HUES48 (cell line): Measurements from ENCODE around the gene ZNF234.
A peak's percentile ranks its signal among the peaks of the same experiment; 100 is the strongest.
"Not testable (repeated sequence)": the region's sequence is repeated elsewhere in the genome, so short reads cannot be mapped to it uniquely, and the experiment has no call there.

Experiments used
- H3K27ac ChIP-seq: one replicate; pipeline ENCODE4 v1.7.0; 2013; ENCODE audit warnings: low read depth, low read length, inconsistent platforms
- H3K27me3 ChIP-seq: 2 replicates; pipeline ENCODE4 v1.6.1; 2013; ENCODE audit warnings: mild to moderate bottlenecking, low read length; ENCODE audit not compliant: control insufficient read depth, insufficient read depth
- H3K36me3 ChIP-seq: 2 replicates; pipeline ENCODE4 v1.6.1; 2013; ENCODE audit warnings: low read length; ENCODE audit not compliant: control insufficient read depth, insufficient read depth
- H3K4me1 ChIP-seq: 2 replicates; pipeline ENCODE4 v1.6.1; 2013; ENCODE audit warnings: mild to moderate bottlenecking, low read length; ENCODE audit not compliant: control insufficient read depth, insufficient read depth
- H3K4me3 ChIP-seq: 2 replicates; pipeline ENCODE4 v1.5.1; 2013; ENCODE audit warnings: mild to moderate bottlenecking, low read depth, low read length
- H3K9ac ChIP-seq: 2 replicates; pipeline ENCODE4 v1.6.1; 2013; ENCODE audit warnings: mild to moderate bottlenecking, low read depth, low read length, moderate library complexity
- H3K9me3 ChIP-seq: 2 replicates; pipeline ENCODE4 v1.6.1; 2013; ENCODE audit warnings: low read length; ENCODE audit not compliant: control insufficient read depth, insufficient read depth

The ZNF234 gene

DNA sequence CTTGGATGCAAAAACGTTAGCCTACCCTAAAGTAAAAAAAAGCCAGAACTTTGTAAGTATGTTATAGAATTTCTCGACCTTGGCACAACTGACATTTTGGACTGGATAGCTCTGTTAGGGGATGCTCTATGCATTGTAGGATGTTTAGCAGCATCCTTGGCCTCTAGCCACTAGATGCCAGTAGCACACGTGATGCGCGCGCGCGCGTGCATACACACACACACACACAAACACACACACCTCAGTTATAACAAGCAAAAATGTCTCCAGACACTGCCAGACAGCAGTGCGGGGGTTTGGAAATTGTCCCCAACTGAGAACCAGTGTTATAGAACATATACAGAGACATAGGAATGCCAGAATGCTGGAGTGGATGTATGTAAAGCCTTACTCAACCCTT is 40.8 kb downstream of the ZNF234 start:
- Histone ChIP-seq H3K27me3 (no peaks in the 10 kb centered on the region), H3K4me3 (no peak overlapping the region), H3K36me3 (peaks cover 7% of the 10 kb centered on the region), H3K9ac (no peak overlapping the region), H3K27ac (no peak overlapping the region), H3K4me1 (no peaks in the 10 kb centered on the region), H3K9me3 (peaks cover 13% of the 10 kb centered on the region)

DNA sequence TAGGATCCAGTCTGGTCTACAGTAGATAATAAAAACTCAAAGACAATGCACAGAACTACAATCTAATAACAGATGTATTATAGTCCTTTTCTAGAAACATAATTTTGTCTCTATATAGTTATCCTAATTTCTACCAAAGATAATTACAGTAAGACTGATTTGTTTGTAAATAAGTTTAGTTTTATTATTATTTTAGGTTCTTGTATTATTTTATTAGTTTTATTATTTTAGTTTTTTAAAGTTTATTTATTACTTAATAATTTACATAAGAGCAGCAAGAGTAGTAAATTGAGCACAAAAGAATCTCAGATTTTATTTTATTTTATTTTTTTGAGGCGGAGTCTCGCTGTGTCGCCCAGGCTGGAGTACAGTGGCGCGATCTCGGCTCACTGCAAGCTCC is 48.7 kb downstream of the ZNF234 start:
- Histone ChIP-seq H3K4me1 (no peaks in the 10 kb centered on the region), H3K27ac (no peak overlapping the region), H3K9ac (no peak overlapping the region), H3K27me3 (no peaks in the 10 kb centered on the region), H3K9me3 (peaks cover 15% of the 10 kb centered on the region), H3K36me3 (no peaks in the 10 kb centered on the region), H3K4me3 (no peak overlapping the region)

DNA sequence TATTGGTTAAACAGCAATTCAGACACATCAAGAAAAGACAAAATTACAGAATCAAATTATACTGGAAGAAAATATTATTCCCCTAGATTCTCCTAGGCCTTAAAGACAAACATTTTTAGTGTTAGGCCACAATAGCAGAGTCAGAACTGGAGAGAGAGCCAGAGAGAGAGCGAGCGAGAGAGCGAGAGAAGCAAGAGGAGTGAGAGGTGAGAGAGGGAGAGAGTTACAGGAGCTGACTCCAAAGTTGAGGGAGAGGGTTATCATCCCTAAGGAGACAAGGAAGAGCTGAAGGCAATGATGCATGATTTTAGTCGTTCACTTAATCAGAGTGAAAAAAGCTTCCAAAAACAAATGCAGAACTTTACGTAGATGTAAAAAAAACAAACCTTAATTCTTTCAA is 50.8 kb downstream of the ZNF234 start:
- no peak overlapping the region for H3K4me3 ChIP-seq
- H3K4me1 ChIP-seq: no peaks in the 10 kb centered on the region
- H3K9ac ChIP-seq: no peak overlapping the region
- peaks cover 23% of the 10 kb centered on the region for H3K9me3 ChIP-seq
- H3K27me3 ChIP-seq: no peaks in the 10 kb centered on the region
- no peak overlapping the region for H3K27ac ChIP-seq
- no peaks in the 10 kb centered on the region for H3K36me3 ChIP-seq

DNA sequence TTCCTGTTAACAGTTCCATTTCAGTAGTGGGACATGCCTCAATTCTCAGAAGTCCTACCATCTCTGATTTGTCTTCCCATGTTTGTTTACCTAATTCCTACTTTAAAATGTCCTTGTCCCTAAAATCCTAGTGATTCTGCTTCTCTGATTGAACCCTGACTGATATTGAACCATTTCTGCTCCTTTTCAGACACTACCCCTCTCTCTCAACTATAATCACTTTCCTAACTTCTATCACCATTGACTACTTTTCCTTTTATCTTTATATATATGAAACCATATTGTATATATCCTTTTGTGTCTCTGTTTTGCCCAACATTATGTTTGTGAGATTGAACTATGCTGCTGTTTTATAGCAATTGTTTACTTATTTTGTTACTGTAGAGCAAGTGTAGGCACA is 55.4 kb downstream of the ZNF234 start:
- Histone ChIP-seq H3K9ac (no peak overlapping the region), H3K4me3 (no peak overlapping the region), H3K9me3 (peaks cover 22% of the 10 kb centered on the region), H3K4me1 (no peaks in the 10 kb centered on the region), H3K36me3 (no peaks in the 10 kb centered on the region), H3K27me3 (no peaks in the 10 kb centered on the region), H3K27ac (no peak overlapping the region)

DNA sequence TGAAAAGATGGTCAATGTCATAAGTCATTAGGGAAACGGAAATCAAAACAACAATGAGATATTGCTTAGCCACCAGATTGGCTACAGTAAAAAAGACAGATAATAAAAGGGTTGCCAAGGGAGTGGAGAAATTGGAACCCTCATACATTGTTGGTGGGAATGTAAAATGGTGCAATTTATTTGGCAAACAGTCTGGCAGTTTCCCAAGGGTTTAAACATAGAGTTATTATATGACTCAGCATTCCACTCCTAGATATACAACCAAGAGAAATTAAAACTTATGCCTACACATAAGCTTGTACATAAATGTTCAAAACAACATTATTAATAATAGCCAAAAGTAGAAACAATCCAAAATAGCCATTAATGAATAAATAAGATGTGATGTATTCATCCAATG is 61.1 kb downstream of the ZNF234 start:
- Histone ChIP-seq H3K9me3 (peaks cover 32% of the 10 kb centered on the region), H3K36me3 (no peaks in the 10 kb centered on the region), H3K4me3 (no peak overlapping the region), H3K27ac (no peak overlapping the region), H3K4me1 (no peaks in the 10 kb centered on the region), H3K27me3 (no peaks in the 10 kb centered on the region), H3K9ac (no peak overlapping the region)

DNA sequence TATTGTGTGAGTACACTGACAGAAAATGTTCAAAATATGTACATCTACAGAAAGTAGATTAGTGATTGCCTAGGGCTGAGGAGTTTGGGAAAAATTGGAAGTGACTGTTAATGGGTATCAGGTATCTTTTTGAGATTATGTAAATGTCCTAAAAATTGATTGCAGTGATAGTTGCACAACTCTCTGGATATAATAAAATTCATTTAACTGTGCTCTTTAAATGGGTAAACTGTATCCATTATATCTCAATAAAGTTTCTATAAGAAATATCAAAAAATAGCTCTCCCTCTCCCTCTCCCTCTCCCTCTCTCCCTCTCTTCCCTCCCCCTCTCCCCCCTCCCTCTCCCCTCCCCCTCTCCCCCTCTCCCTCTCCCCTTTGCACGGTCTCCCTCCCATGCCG is 61.6 kb downstream of the ZNF234 start:
- Histone ChIP-seq H3K27me3 (no peaks in the 10 kb centered on the region), H3K9ac (no peak overlapping the region), H3K36me3 (no peaks in the 10 kb centered on the region), H3K4me1 (no peaks in the 10 kb centered on the region), H3K9me3 (peaks cover 29% of the 10 kb centered on the region), H3K27ac (no peak overlapping the region), H3K4me3 (no peak overlapping the region)

DNA sequence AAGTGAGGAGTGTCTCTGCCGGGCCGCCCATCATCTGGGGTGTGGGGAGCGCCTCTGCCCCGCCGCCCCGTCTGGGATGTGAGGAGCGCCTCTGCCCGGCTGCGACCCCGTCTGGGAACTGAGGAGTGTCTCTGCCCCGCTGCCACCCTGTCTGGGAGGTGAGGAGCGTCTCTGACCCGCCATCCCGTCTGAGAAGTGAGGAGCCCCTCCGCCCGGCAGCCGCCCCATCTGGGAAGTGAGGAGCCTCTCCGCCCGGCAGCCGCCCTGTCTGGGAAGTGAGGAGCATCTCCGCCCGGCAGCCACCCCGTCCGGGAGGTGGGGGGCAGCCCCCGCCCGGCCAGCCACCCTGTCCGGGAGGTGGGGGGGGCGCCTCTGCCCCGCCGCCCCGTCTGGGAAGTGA is 62.5 kb downstream of the ZNF234 start:
- not testable (repeated sequence) for H3K27ac ChIP-seq, H3K4me3 ChIP-seq
- H3K9me3 ChIP-seq: peaks cover 26% of the 10 kb centered on the region

DNA sequence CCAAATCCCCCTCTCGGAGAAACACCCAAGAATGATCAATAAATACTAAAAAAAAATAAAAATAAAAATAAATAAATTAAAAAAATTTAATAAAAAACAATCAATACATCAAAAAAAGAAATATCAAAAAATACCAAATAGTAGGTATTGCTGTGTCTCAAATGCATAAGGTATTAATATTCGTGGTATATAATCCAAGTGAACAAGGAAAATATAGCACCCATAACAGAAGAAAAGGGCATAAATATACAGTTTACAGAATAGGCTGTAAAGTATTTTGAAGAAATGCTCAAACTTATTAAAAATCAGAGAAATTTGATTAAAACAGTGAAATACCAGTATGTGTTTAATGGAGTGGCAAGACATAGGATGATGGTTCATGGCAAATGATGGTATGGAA is 63.4 kb downstream of the ZNF234 start:
- Histone ChIP-seq H3K9me3 (peaks cover 26% of the 10 kb centered on the region), H3K27me3 (no peaks in the 10 kb centered on the region), H3K4me1 (no peaks in the 10 kb centered on the region), H3K36me3 (no peaks in the 10 kb centered on the region), H3K4me3 (no peak overlapping the region), H3K9ac (no peak overlapping the region), H3K27ac (no peak overlapping the region)

More for the DNA sequence above, 62.5 kb downstream of the ZNF234 start:
- not testable (repeated sequence) for H3K27me3 ChIP-seq, H3K36me3 ChIP-seq, H3K4me1 ChIP-seq, H3K9ac ChIP-seq

DNA sequence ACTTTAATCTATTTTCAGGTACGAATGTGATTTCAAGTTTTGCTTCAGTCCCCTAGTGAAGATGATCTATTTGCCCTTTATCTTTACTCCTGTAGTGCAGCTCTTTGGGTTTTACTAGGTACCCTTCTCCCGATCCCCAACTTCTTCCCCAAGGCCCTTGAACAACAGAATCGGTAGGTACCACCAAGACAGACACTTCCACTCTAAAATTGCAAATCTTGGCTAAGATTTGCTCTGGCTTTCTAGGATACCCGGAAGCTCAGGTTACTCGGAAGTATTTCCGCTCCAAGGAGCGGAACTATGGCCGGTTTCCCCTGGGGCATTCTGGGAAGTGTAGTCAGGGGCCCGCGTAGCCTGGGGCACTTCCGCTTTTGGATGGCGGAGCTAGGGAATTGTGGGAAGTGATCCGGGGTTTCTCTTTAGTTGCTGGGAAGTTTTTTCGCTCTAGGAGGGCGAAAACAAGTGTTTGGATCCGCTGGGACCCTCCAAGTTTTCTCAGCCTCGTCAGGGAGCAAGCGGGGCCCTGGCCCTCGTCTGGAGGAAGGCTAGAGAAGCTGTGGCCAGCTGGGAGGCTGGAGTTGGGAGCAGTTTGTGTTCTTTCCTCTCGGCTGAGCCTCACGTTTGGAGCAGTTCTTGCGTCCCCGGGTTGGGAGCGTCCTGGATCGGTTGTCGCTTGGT is 65.9 kb downstream of the ZNF234 start:
- Histone ChIP-seq H3K27me3 (no peaks in the 10 kb centered on the region), H3K4me1 (no peaks in the 10 kb centered on the region), H3K9me3 (peaks cover 16% of the 10 kb centered on the region), H3K36me3 (no peaks in the 10 kb centered on the region), H3K4me3 (peak overlapping the region; percentile 79), H3K9ac (peak overlapping the region; percentile 66), H3K27ac (peak overlapping the region; percentile 83)
